K562 (cell line): ENCODE results near the gene WBP2NL. TPM values are rescaled to one million over a fixed set of nuclear protein-coding genes. Genes with fewer than 3 reads are reported as not detected.
A peak's percentile ranks its signal among the peaks of the same experiment; 100 is the strongest.

Source experiments
- CC2D1A ChIP-seq: fragments of 450-650 bp; IDR thresholded peaks from 2 replicates; pipeline ENCODE4 v1.6.1; 2017; ENCODE audit warnings: mild to moderate bottlenecking
- CEBPZ ChIP-seq: fragments of 150-350 bp; IDR thresholded peaks from 2 replicates; pipeline ENCODE4 v1.6.1; 2014; ENCODE audit warnings: low read depth, mild to moderate bottlenecking, low read length, borderline replicate concordance
- ID3 ChIP-seq, 2 experiments: fragments of 250-450 bp in 1 of 2; fragments of 450-650 bp in 1 of 2; sonication (Bioruptor Pico) in 1 of 2; IDR thresholded peaks; 2 replicates each; pipeline versions ENCODE4 v1.6.1 to v1.8.0; 2016 to 2021; ENCODE audit warnings: mild to moderate bottlenecking in 2 of 2, moderate library complexity in 2 of 2, missing compliant biosample characterization in 1 of 2, missing genetic modification characterization in 1 of 2
- RCOR1 ChIP-seq, 2 experiments: IDR thresholded peaks; 2 replicates each; pipeline ENCODE4 v1.6.1; 2012; ENCODE audit warnings: low read depth in 2 of 2, low read length in 2 of 2, borderline replicate concordance in 1 of 2, improper control_type of control experiment in 1 of 2
- SIN3B ChIP-seq: fragments of 450-650 bp; IDR thresholded peaks from 2 replicates; pipeline ENCODE4 v1.6.1; 2017; ENCODE audit warnings: low read depth, mild to moderate bottlenecking, moderate library complexity
- TCFL5 ChIP-seq: fragments of 250-450 bp; sonication (Bioruptor Pico); conservative IDR thresholded peaks from 2 replicates; pipeline ENCODE4 v1.6.1; 2021; ENCODE audit warnings: mild to moderate bottlenecking, moderate library complexity, matching md5 sums
- ZBTB34 ChIP-seq: fragments of 250-450 bp; sonication (Bioruptor Pico); IDR thresholded peaks from 2 replicates; pipeline ENCODE4 v1.8.0; 2021; ENCODE audit warnings: mild to moderate bottlenecking, moderate library complexity
- ZNF398 ChIP-seq: fragments of 250-450 bp; sonication (Bioruptor Pico); IDR thresholded peaks from 2 replicates; pipeline ENCODE4 v1.8.0; 2021; ENCODE audit warnings: moderate library complexity, mild to moderate bottlenecking, inconsistent platforms
- polyA plus RNA-seq, 8 experiments: library from polyadenylated mRNA; depleted of rRNA in 4 of 8; stranded (reverse) in 5 of 8; unstranded in 3 of 8; fragments of >200 nt; fragmentation: Nextera tagmentation in 2 of 8; fragmentation: Illumina TruSeq in 1 of 8; extraction: Ambion mirVana in 2 of 8; extraction: Trizol in 1 of 8; gene quantifications; 2 replicates each; pipeline versions ENCODE4 v1.2.1 to v1.2.3, GENCODE V29; 2011 to 2014; ENCODE audit warnings: inconsistent platforms in 1 of 8, missing spikeins in 1 of 8
- total RNA-seq, 7 experiments: library from RNA; depleted of rRNA in 6 of 7; stranded (reverse); fragments of >200 nt in 6 of 7; fragmentation: Illumina TruSeq in 2 of 7; extraction: Trizol in 2 of 7; gene quantifications; 2 replicates each; pipeline versions ENCODE4 v1.2.1 to v1.2.3, GENCODE V29; 2011 to 2021; ENCODE audit warnings: low replicate concordance in 1 of 7
- TF ChIP-seq, protein P1 (sequence below): fragments of 250-450 bp; sonication (Bioruptor Pico); IDR thresholded peaks from 2 replicates; pipeline ENCODE4 v1.4.0; 2020; ENCODE audit warnings: mild to moderate bottlenecking, moderate library complexity
- TF ChIP-seq, protein P2 (sequence below): fragments of 450-650 bp; IDR thresholded peaks from 2 replicates; pipeline ENCODE4 v1.6.1; 2016; ENCODE audit warnings: antibody characterized with exemption
- TF ChIP-seq, protein P3 (sequence below): sonication (generic); formaldehyde crosslinking; IDR thresholded peaks from 2 replicates; pipeline ENCODE4 v1.8.1; 2023; ENCODE audit warnings: mild to moderate bottlenecking, missing genetic modification reagents

WBP2NL gene
- total and polyA plus RNA-seq, 9 of the 15 experiments (the other 6 are each of a cell fraction or from before 2014, with no cell fraction given), result not detected

GRCh38 chr22:42070517-42071422 lies 72.2 kb downstream of the WBP2NL start, which contains the start of gene NAGA (continued):
- TF ChIP-seq CEBPZ (no peak), ID3 (CRISPR knock-in tag; IDR thresholded peaks at IDR 0.05) (no peak), ID3 (tag; IDR thresholded peaks at IDR 0.05) (peak; percentile 84; the same call in 1 of the 2 replicates), SIN3B (no peak), ZBTB34 (CRISPR knock-in tag) (no peak), ZNF398 (CRISPR knock-in tag) (no peak), TCFL5 (no peak), CC2D1A (peak; percentile 21; the same call in 1 of the 2 replicates), RCOR1 (IDR thresholded peaks at IDR 0.05; ENCODE audit: borderline replicate concordance in 1 of 2, low read depth in 2 of 2, low read length in 2 of 2) (0 out of 4 replicates have a peak, but pooled peaks of 1 of the 2 experiments have one; percentile 4)
- TF ChIP-seq, protein P1, sequence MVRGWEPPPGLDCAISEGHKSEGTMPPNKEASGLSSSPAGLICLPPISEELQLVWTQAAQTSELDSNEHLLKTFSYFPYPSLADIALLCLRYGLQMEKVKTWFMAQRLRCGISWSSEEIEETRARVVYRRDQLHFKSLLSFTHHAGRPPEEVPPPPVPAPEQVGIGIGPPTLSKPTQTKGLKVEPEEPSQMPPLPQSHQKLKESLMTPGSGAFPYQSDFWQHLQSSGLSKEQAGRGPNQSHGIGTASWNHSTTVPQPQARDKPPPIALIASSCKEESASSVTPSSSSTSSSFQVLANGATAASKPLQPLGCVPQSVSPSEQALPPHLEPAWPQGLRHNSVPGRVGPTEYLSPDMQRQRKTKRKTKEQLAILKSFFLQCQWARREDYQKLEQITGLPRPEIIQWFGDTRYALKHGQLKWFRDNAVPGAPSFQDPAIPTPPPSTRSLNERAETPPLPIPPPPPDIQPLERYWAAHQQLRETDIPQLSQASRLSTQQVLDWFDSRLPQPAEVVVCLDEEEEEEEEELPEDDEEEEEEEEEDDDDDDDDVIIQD (CRISPR knock-in tag), result no peak
- TF ChIP-seq, protein P2, sequence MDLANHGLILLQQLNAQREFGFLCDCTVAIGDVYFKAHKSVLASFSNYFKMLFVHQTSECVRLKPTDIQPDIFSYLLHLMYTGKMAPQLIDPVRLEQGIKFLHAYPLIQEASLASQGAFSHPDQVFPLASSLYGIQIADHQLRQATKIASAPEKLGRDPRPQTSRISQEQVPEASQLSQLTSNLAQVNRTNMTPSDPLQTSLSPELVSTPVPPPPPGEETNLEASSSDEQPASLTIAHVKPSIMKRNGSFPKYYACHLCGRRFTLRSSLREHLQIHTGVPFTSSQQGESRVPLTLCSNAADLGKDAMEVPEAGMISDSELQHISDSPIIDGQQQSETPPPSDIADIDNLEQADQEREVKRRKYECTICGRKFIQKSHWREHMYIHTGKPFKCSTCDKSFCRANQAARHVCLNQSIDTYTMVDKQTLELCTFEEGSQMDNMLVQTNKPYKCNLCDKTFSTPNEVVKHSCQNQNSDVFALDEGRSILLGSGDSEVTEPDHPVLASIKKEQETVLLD, result peak; percentile 29; the same call in 1 of the 2 replicates
- TF ChIP-seq, protein P3, sequence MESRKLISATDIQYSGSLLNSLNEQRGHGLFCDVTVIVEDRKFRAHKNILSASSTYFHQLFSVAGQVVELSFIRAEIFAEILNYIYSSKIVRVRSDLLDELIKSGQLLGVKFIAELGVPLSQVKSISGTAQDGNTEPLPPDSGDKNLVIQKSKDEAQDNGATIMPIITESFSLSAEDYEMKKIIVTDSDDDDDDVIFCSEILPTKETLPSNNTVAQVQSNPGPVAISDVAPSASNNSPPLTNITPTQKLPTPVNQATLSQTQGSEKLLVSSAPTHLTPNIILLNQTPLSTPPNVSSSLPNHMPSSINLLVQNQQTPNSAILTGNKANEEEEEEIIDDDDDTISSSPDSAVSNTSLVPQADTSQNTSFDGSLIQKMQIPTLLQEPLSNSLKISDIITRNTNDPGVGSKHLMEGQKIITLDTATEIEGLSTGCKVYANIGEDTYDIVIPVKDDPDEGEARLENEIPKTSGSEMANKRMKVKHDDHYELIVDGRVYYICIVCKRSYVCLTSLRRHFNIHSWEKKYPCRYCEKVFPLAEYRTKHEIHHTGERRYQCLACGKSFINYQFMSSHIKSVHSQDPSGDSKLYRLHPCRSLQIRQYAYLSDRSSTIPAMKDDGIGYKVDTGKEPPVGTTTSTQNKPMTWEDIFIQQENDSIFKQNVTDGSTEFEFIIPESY (CRISPR knock-in tag), result no peak; the same call in 1 of the 2 replicates
